BE2C (cell line): ENCODE results near the gene TRDMT1. TPM values are rescaled to one million over a fixed set of nuclear protein-coding genes. Genes with fewer than 3 reads are reported as not detected.

Experiments used
- DNase-seq: peaks from one replicate; pipeline ENCODE4 v3.0.0-alpha.2; 2020
- H3K27me3 ChIP-seq: fragments of 250-450 bp; sonication (Bioruptor Pico); 2 replicates; pipeline ENCODE4 v1.5.1; 2020; ENCODE audit warnings: mild to moderate bottlenecking
- H3K36me3 ChIP-seq: fragments of 250-450 bp; sonication (Bioruptor Pico); 2 replicates; pipeline ENCODE4 v1.5.1; 2020; ENCODE audit warnings: mild to moderate bottlenecking
- H3K4me1 ChIP-seq: fragments of 250-450 bp; sonication (Bioruptor Pico); 2 replicates; pipeline ENCODE4 v1.5.1; 2020
- H3K4me3 ChIP-seq: 2 replicates; pipeline ENCODE4 v1.5.1; 2011; ENCODE audit warnings: low read depth, low read length
- H3K9me3 ChIP-seq: fragments of 250-450 bp; sonication (Bioruptor Pico); 2 replicates; pipeline ENCODE4 v1.5.1; 2020
- CTCF ChIP-seq: IDR thresholded peaks from 2 replicates; pipeline ENCODE4 v1.5.1; 2012; ENCODE audit warnings: mild to moderate bottlenecking, low read depth, low read length
- polyA plus RNA-seq: library from polyadenylated mRNA; unstranded; fragments of >200 nt; gene quantifications from one replicate; pipeline ENCODE4 v1.2.1, GENCODE V29; 2012; ENCODE audit warnings: low read depth, missing spikeins; ENCODE audit not compliant: insufficient read length, insufficient read depth

TRDMT1 gene
- polyA plus RNA-seq = 3.5 TPM

- no peaks in the 10 kb centered on the region for H3K9me3 ChIP-seq
- peak; percentile 90 for DNase-seq
- peaks cover 4% of the 10 kb centered on the region; the same call in 1 of the 2 replicates for H3K4me1 ChIP-seq
- H3K4me3 ChIP-seq = peak within 1 kb of the TSS; percentile 88
- H3K36me3 ChIP-seq = no peaks in the 10 kb centered on the region
- no peaks in the 10 kb centered on the region for H3K27me3 ChIP-seq
- TF ChIP-seq CTCF = peak; percentile 16; the same call in 1 of the 2 replicates
Observed at GRCh38 chr10:17200912-17201793, at the start of gene TRDMT1. Gene TRDMT1, minus strand, starts transcription at chr10:17201672. Its CDS starts 38 bp downstream, at chr10:17201634.

DNA sequence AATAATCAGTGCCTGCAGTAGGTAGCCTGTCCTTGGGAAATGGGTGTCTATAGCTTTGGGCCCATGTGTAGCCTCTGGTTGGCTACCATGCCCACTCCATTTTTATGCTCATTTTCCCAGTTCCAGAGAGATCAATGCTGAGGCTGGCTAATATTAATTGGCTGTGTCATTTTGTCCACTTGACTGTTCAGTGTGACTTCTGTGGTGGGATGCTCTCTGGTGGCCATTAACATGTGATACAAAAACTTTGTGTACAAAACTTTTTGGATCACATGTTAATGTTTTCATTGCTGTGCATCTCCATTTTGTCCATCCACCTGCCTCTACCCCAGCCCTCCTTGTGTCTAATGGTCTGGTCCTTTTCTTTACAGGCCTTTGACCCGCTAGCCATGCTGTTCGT is 49.3 kb upstream of the TRDMT1 start:
- H3K27me3 ChIP-seq = no peaks in the 10 kb centered on the region
- TF ChIP-seq CTCF = no peak
- no peaks in the 10 kb centered on the region for H3K4me1 ChIP-seq
- DNase-seq = no peak
- H3K9me3 ChIP-seq = no peaks in the 10 kb centered on the region
- H3K36me3 ChIP-seq = no peaks in the 10 kb centered on the region
- H3K4me3 ChIP-seq = no peak overlapping the region

DNA sequence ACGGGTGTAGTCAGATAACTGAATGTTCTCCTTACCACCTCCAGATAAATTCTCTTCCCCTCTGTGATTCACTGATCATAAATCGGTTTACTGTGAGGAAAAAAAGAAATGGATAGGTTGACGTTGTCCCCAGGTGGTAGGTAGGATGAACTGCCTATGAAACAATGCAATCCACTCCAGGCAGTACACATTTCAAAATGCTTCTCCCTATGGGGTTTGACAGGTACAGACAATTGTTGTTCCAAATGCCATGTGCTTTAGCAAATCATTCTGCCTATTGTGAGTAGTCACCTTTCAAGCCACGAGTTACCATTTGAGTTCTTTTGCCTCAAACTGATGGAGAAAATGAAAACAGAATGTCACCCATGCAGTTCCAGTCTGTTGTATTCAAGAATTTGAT is 48.3 kb upstream of the TRDMT1 start:
- Histone ChIP-seq H3K4me3 (no peak overlapping the region), H3K4me1 (no peaks in the 10 kb centered on the region), H3K27me3 (no peaks in the 10 kb centered on the region), H3K9me3 (no peaks in the 10 kb centered on the region), H3K36me3 (no peaks in the 10 kb centered on the region)
- peak; percentile 42 for TF ChIP-seq CTCF
- DNase-seq = no peak

GRCh38 chr10:17248964-17249363 is 47.5 kb upstream of the TRDMT1 start:
- no peak for DNase-seq
- no peak for TF ChIP-seq CTCF
- no peak overlapping the region for H3K4me3 ChIP-seq
- no peaks in the 10 kb centered on the region for H3K9me3 ChIP-seq
- no peaks in the 10 kb centered on the region for H3K36me3 ChIP-seq
- no peaks in the 10 kb centered on the region for H3K4me1 ChIP-seq
- no peaks in the 10 kb centered on the region for H3K27me3 ChIP-seq

DNA sequence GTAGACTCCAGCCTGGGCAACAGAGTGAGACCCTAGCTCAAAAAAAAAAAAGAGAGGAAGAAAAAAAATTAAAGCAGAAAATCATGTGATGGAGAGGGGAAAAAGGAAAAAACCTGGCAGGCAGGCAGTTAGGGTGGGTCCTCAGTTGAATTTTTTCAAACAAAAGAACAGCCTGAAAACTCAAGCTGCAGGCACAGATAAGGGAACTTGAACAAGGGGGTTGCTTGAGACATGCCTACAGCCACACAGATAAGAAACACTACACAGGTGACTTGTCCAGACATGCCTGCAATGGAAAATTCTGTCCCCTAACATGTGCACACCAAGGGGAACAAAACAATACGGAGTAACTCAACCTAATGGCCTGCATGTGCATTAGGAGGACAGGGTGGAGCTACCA is 45.7 kb upstream of the TRDMT1 start:
- H3K27me3 ChIP-seq = no peaks in the 10 kb centered on the region
- DNase-seq = no peak
- no peak for TF ChIP-seq CTCF
- H3K36me3 ChIP-seq = no peaks in the 10 kb centered on the region
- H3K9me3 ChIP-seq = no peaks in the 10 kb centered on the region
- no peak overlapping the region for H3K4me3 ChIP-seq
- no peaks in the 10 kb centered on the region for H3K4me1 ChIP-seq

- H3K4me3 ChIP-seq = no peak overlapping the region
- no peaks in the 10 kb centered on the region for H3K36me3 ChIP-seq
- no peaks in the 10 kb centered on the region for H3K4me1 ChIP-seq
- no peak for TF ChIP-seq CTCF
- H3K27me3 ChIP-seq = no peaks in the 10 kb centered on the region
- no peaks in the 10 kb centered on the region for H3K9me3 ChIP-seq
- DNase-seq = no peak
Observed at GRCh38 chr10:17244700-17245365, 43.4 kb upstream of the TRDMT1 start.
